Lung (tissue), 12 donors: ENCODE data around the gene CHI3L1. TPM values are rescaled to one million over a fixed set of nuclear protein-coding genes. Genes with fewer than 3 reads are reported as not detected.

Experiments
- ATAC-seq: fragments of 200-7000 bp; cut with Tn5 transposase; one replicate; pipeline ENCODE4 v1.9.1; 2020; ENCODE audit warnings: moderate number of reproducible peaks; ENCODE audit not compliant: insufficient read depth, low FRiP score
- DNase-seq, 3 donors: peaks; one replicate each; pipeline ENCODE4 v3.0.0-alpha.2; 2013 to 2017
- H3K27ac ChIP-seq, 2 donors: one replicate each; pipeline ENCODE4 v1.5.1; 2013; ENCODE audit warnings: mild to moderate bottlenecking in 2 of 2, moderate library complexity in 2 of 2, control low read depth in 1 of 2, inconsistent platforms in 1 of 2, low read depth in 1 of 2, low read length in 1 of 2
- H3K27me3 ChIP-seq, 3 donors: one replicate each; pipeline ENCODE4 v1.5.1; 2013; ENCODE audit warnings: low read length in 2 of 3; ENCODE audit not compliant: control insufficient read depth in 3 of 3, insufficient read depth in 3 of 3
- H3K36me3 ChIP-seq, 4 donors: one replicate each; pipeline ENCODE4 v1.5.1; 2013; ENCODE audit warnings: low read length in 4 of 4, mild to moderate bottlenecking in 1 of 4, moderate library complexity in 1 of 4; ENCODE audit not compliant: control insufficient read depth in 4 of 4, insufficient read depth in 4 of 4
- H3K4me1 ChIP-seq, 5 donors: one replicate each; pipeline ENCODE4 v1.5.1; 2013; ENCODE audit warnings: low read length in 5 of 5, mild to moderate bottlenecking in 2 of 5, moderate library complexity in 1 of 5; ENCODE audit not compliant: control insufficient read depth in 5 of 5, insufficient read depth in 5 of 5
- H3K4me3 ChIP-seq: one replicate; pipeline ENCODE4 v1.5.1; 2013; ENCODE audit warnings: mild to moderate bottlenecking, control low read depth, moderate library complexity
- H3K9ac ChIP-seq, 2 donors: one replicate each; pipeline ENCODE4 v1.5.1; 2013; ENCODE audit warnings: low read length in 2 of 2, control low read depth in 1 of 2; ENCODE audit not compliant: insufficient read depth in 1 of 2
- H3K9me3 ChIP-seq, 4 donors: one replicate each; pipeline ENCODE4 v1.5.1; 2013; ENCODE audit warnings: low read length in 3 of 4, mild to moderate bottlenecking in 1 of 4, moderate library complexity in 1 of 4; ENCODE audit not compliant: control insufficient read depth in 4 of 4, insufficient read depth in 3 of 4
- CTCF ChIP-seq: IDR thresholded peaks from 2 replicates; pipeline ENCODE4 v1.5.1; 2012; ENCODE audit warnings: mild to moderate bottlenecking; ENCODE audit errors: control extremely low read depth, extremely low read depth
- WGBS, 2 donors: extraction: QIAGEN DNeasy Blood & Tissue Kit; methylation state at CpG; one replicate each; pipeline ENCODE4 v1.1.7; 2013; 5-methylcytosine and 5-hydroxymethylcytosine counted together
- polyA plus RNA-seq, 2 donors: library from polyadenylated mRNA; stranded (reverse); fragments of 200-250 nt; gene quantifications; one replicate each; pipeline ENCODE4 v1.2.1, GENCODE V29; 2013
- total RNA-seq, 2 donors: library from RNA; depleted of rRNA in 1 of 2; stranded (reverse); fragments of >200 nt in 1 of 2; gene quantifications; one replicate each; pipeline ENCODE4 v1.2.1, GENCODE V29; 2014 to 2021
- donor health status: control.
- donor health status: control.
- donor health status: Bipolar disorder and iron deficiency.
- donor health status: healthy.
- donor health status: DM: yes; HTN: yes; CAD: no.

The CHI3L1 gene
- total and polyA plus RNA-seq, 4 donors = 46.4 to 169 (median 110) TPM

GRCh38 chr1:203165101-203165799, 21.3 kb downstream of the CHI3L1 start:
- no peak for TF ChIP-seq CTCF
- WGBS, 2 donors = 93% methylated on average over 28 of the region's 28 CpGs
- no peaks in the 10 kb centered on the region for H3K4me1 ChIP-seq
- H3K9ac ChIP-seq = no peak overlapping the region
- H3K27me3 ChIP-seq = peaks cover 0 to 3% (median 0%) of the 10 kb centered on the region in 3 donors
- DNase-seq (no peak), ATAC-seq (no peak)
- peaks cover 0 to 1% (median 0%) of the 10 kb centered on the region in 4 donors for H3K9me3 ChIP-seq
- H3K36me3 ChIP-seq = no peaks in the 10 kb centered on the region
- no peak overlapping the region for H3K4me3 ChIP-seq
- no peak overlapping the region for H3K27ac ChIP-seq

- WGBS, 2 donors = 71 to 72% methylated on average over 7 of the region's 7 CpGs
- no peak for TF ChIP-seq CTCF
- peaks cover 0 to 3% (median 0%) of the 10 kb centered on the region in 3 donors for H3K27me3 ChIP-seq
- H3K9me3 ChIP-seq = peaks cover 0 to 1% (median 0%) of the 10 kb centered on the region in 4 donors
- no peaks in the 10 kb centered on the region for H3K4me1 ChIP-seq
- H3K4me3 ChIP-seq = no peak overlapping the region
- no peak overlapping the region for H3K9ac ChIP-seq
- H3K27ac ChIP-seq = no peak overlapping the region
- ATAC-seq (no peak), DNase-seq (no peak)
- no peaks in the 10 kb centered on the region for H3K36me3 ChIP-seq
Measured at GRCh38 chr1:203163891-203164635, 22.4 kb downstream of the CHI3L1 start.

GRCh38 chr1:203162403-203162802, 24.1 kb downstream of the CHI3L1 start:
- peaks cover 0 to 3% (median 0%) of the 10 kb centered on the region in 3 donors for H3K27me3 ChIP-seq
- ATAC-seq (no peak), DNase-seq (no peak)
- no peak overlapping the region for H3K27ac ChIP-seq
- no peak overlapping the region for H3K4me3 ChIP-seq
- 40 to 59% methylated on average over 1 of the region's 1 CpG for whole genome bisulfite sequencing, 2 donors
- no peaks in the 10 kb centered on the region for H3K36me3 ChIP-seq
- H3K9ac ChIP-seq = no peak overlapping the region
- H3K4me1 ChIP-seq = no peaks in the 10 kb centered on the region
- TF ChIP-seq CTCF = no peak
- peaks cover 0 to 1% (median 0%) of the 10 kb centered on the region in 4 donors for H3K9me3 ChIP-seq
